H1 (cell line): ENCODE results near the gene STBD1. TPM values are rescaled to one million over a fixed set of nuclear protein-coding genes. Genes with fewer than 3 reads are reported as not detected.

Source experiments
- CHD2 ChIP-seq: IDR thresholded peaks from 2 replicates; pipeline ENCODE4 v1.6.1; 2012; ENCODE audit warnings: low read length, improper control_type of control experiment
- CHD7 ChIP-seq: fragments of 300-600 bp; sonication (generic); IDR thresholded peaks from 2 replicates; pipeline ENCODE4 v1.7.1; 2012; ENCODE audit warnings: low read length, moderate library complexity, mild to moderate bottlenecking, inconsistent platforms; ENCODE audit not compliant: insufficient replicate concordance
- polyA plus RNA-seq, 7 experiments: library from polyadenylated mRNA; depleted of rRNA in 3 of 7; stranded (reverse) in 5 of 7; unstranded in 2 of 7; fragments of >200 nt in 5 of 7; fragments of 200-250 nt in 2 of 7; gene quantifications; 1 replicate in 5 of 7; 2 replicates in 1 of 7; 4 replicates in 1 of 7; pipeline versions ENCODE4 v1.2.1 to v1.2.3, GENCODE V29; 2011 to 2013; ENCODE audit warnings: missing spikeins in 2 of 7, mixed read lengths in 2 of 7
- total RNA-seq: library from RNA; stranded (reverse); fragmentation: NEBNext Ultra II Directional; extraction: Animal tissue kit (Norgen Biotek cat#: 25700); gene quantifications from 2 replicates; pipeline ENCODE4 v1.2.1, GENCODE V29; 2021

STBD1 gene
- total and polyA plus RNA-seq, 2 of the 8 experiments (the other 6 are each of a cell fraction or from before 2014, with no cell fraction given) = 0.45 to 1.7 TPM

GRCh38 chr4:76305033-76305687, 1.4 kb upstream of the STBD1 start (continued):
- TF ChIP-seq CHD7 (no peak), CHD2 (no peak)
- TF ChIP-seq, all 59 proteins: peak for 1
